WTC11 (cell line): Measurements from ENCODE around the gene UPK3A.

Experiments used
- CBFB ChIP-seq: sonication (generic); formaldehyde crosslinking; IDR thresholded peaks from 2 replicates; pipeline ENCODE4 v1.8.1; 2022; ENCODE audit warnings: mild to moderate bottlenecking, low read depth, missing genetic modification reagents
- CDX4 ChIP-seq: fragments of 250-450 bp; sonication (Bioruptor Pico); IDR thresholded peaks from 2 replicates; pipeline ENCODE4 v1.9.0; 2021; ENCODE audit warnings: moderate library complexity, mild to moderate bottlenecking, inconsistent platforms, borderline replicate concordance
- CTCF ChIP-seq: fragments of 200-600 bp; IDR thresholded peaks from 2 replicates; pipeline ENCODE4 v1.8.0; 2022; ENCODE audit warnings: antibody characterized with exemption
- ESRRA ChIP-seq: sonication (generic); formaldehyde crosslinking; IDR thresholded peaks from 2 replicates; pipeline ENCODE4 v1.8.1; 2022; ENCODE audit warnings: mild to moderate bottlenecking, missing genetic modification reagents, borderline replicate concordance
- FOXJ3 ChIP-seq: sonication (generic); formaldehyde crosslinking; IDR thresholded peaks from 2 replicates; pipeline ENCODE4 v1.9.0; 2021; ENCODE audit warnings: missing genetic modification reagents, mild to moderate bottlenecking, borderline replicate concordance
- FOXK1 ChIP-seq: sonication (generic); formaldehyde crosslinking; IDR thresholded peaks from 2 replicates; pipeline ENCODE4 v1.8.0; 2022; ENCODE audit warnings: mild to moderate bottlenecking, moderate library complexity, missing genetic modification reagents
- NR3C1 ChIP-seq: sonication (generic); formaldehyde crosslinking; conservative IDR thresholded peaks from 2 replicates; pipeline ENCODE4 v1.8.1; 2023; ENCODE audit warnings: low read depth, mild to moderate bottlenecking, missing genetic modification reagents
- SP1 ChIP-seq: sonication (generic); formaldehyde crosslinking; conservative IDR thresholded peaks from 2 replicates; pipeline ENCODE4 v1.8.1; 2022; ENCODE audit warnings: missing genetic modification reagents
- TCF7 ChIP-seq: sonication (generic); formaldehyde crosslinking; IDR thresholded peaks from 2 replicates; pipeline ENCODE4 v1.8.0; 2022; ENCODE audit warnings: mild to moderate bottlenecking, low read depth, missing genetic modification reagents, moderate library complexity
- TEAD1 ChIP-seq: sonication (generic); formaldehyde crosslinking; IDR thresholded peaks from 2 replicates; pipeline ENCODE4 v1.8.0; 2022; ENCODE audit warnings: mild to moderate bottlenecking, missing genetic modification reagents
- ZNF263 ChIP-seq: sonication (generic); formaldehyde crosslinking; IDR thresholded peaks from 2 replicates; pipeline ENCODE4 v1.8.1; 2022; ENCODE audit warnings: low read depth, mild to moderate bottlenecking, moderate library complexity, missing genetic modification reagents
- TF ChIP-seq, protein P1 (sequence below): sonication (generic); formaldehyde crosslinking; conservative IDR thresholded peaks from 2 replicates; pipeline ENCODE4 v1.8.1; 2022; ENCODE audit warnings: mild to moderate bottlenecking, missing genetic modification reagents
- TF ChIP-seq, protein P2 (sequence below): sonication (generic); formaldehyde crosslinking; IDR thresholded peaks from 2 replicates; pipeline ENCODE4 v1.8.0; 2022; ENCODE audit warnings: mild to moderate bottlenecking, missing genetic modification reagents
- TF ChIP-seq, protein P3 (sequence below): sonication (generic); formaldehyde crosslinking; IDR thresholded peaks from 2 replicates; pipeline ENCODE4 v1.8.1; 2022; ENCODE audit warnings: low read depth, missing genetic modification reagents, borderline replicate concordance

DNA sequence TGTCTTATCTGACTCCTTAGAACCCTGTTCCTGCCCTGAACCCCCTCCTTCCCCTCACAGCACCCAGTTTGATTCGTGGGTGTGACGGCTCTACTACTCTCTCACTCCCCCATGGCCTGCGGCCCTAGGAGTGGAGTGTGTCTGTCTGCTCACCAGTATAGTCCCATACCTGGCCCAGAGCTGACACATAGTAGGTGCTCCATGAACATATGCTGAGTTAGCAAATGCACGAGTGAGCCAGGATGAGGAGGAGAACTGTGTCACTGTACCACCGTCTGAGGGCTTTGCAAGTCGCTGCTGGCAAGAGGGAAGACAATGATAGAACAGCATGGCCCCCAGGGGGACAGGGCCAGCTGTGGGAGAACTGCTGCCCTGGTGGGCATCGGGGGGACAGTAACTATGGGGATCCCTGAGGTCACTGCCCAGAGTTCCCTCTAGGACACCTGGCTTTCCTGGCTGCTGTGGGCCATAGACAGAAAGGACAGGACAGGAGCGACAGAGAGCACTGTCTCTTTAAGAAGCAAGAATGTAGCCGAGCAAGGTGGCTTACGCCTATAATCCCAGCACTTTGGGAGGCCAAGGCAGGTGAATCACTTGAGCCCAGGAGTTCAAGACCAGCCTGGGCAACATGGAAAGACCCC is 24.9 kb upstream of the UPK3A start:
- TF ChIP-seq CTCF (no peak), CDX4 (CRISPR knock-in tag) (no peak), ESRRA (CRISPR knock-in tag) (no peak), SP1 (no peak), TCF7 (CRISPR knock-in tag) (no peak), NR3C1 (CRISPR knock-in tag) (no peak), CBFB (no peak), FOXJ3 (CRISPR knock-in tag) (no peak), ZNF263 (CRISPR knock-in tag) (no peak), TEAD1 (CRISPR knock-in tag) (no peak), FOXK1 (no peak)
- TF ChIP-seq, protein P1, sequence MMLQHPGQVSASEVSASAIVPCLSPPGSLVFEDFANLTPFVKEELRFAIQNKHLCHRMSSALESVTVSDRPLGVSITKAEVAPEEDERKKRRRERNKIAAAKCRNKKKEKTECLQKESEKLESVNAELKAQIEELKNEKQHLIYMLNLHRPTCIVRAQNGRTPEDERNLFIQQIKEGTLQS (CRISPR knock-in tag), result no peak
- TF ChIP-seq, protein P2, sequence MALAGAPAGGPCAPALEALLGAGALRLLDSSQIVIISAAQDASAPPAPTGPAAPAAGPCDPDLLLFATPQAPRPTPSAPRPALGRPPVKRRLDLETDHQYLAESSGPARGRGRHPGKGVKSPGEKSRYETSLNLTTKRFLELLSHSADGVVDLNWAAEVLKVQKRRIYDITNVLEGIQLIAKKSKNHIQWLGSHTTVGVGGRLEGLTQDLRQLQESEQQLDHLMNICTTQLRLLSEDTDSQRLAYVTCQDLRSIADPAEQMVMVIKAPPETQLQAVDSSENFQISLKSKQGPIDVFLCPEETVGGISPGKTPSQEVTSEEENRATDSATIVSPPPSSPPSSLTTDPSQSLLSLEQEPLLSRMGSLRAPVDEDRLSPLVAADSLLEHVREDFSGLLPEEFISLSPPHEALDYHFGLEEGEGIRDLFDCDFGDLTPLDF (CRISPR knock-in tag), result no peak
- TF ChIP-seq, protein P3, sequence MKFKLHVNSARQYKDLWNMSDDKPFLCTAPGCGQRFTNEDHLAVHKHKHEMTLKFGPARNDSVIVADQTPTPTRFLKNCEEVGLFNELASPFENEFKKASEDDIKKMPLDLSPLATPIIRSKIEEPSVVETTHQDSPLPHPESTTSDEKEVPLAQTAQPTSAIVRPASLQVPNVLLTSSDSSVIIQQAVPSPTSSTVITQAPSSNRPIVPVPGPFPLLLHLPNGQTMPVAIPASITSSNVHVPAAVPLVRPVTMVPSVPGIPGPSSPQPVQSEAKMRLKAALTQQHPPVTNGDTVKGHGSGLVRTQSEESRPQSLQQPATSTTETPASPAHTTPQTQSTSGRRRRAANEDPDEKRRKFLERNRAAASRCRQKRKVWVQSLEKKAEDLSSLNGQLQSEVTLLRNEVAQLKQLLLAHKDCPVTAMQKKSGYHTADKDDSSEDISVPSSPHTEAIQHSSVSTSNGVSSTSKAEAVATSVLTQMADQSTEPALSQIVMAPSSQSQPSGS (CRISPR knock-in tag), result no peak
